Osteocyte (in vitro differentiated cells): ENCODE data around the gene RFX6. TPM values are rescaled to one million over a fixed set of nuclear protein-coding genes. Genes with fewer than 3 reads are reported as not detected.

Source experiments
- DNase-seq: peaks from one replicate; pipeline ENCODE4 v3.0.0; 2021; ENCODE audit warnings: mixed read lengths; ENCODE audit not compliant: unreplicated experiment; ENCODE audit errors: extremely low spot score
- H3K27ac Mint-ChIP-seq: one replicate; pipeline ENCODE4 v1.8.0; 2021; ENCODE audit warnings: mild to moderate bottlenecking, mixed read lengths; ENCODE audit not compliant: unreplicated experiment
- H3K27me3 Mint-ChIP-seq: one replicate; pipeline ENCODE4 v1.8.0; 2021; ENCODE audit warnings: mixed read lengths; ENCODE audit not compliant: unreplicated experiment
- H3K36me3 Mint-ChIP-seq: one replicate; pipeline ENCODE4 v1.8.0; 2021; ENCODE audit warnings: mixed read lengths; ENCODE audit not compliant: unreplicated experiment
- H3K4me1 Mint-ChIP-seq: one replicate; pipeline ENCODE4 v1.8.0; 2021; ENCODE audit warnings: mixed read lengths; ENCODE audit not compliant: unreplicated experiment
- H3K4me3 Mint-ChIP-seq: one replicate; pipeline ENCODE4 v1.8.0; 2021; ENCODE audit warnings: mild to moderate bottlenecking, moderate library complexity, mixed read lengths; ENCODE audit not compliant: unreplicated experiment
- H3K9me3 Mint-ChIP-seq: one replicate; pipeline ENCODE4 v1.8.0; 2021; ENCODE audit warnings: mixed read lengths; ENCODE audit not compliant: unreplicated experiment
- total RNA-seq: library from RNA; stranded (reverse); gene quantifications from 2 replicates; pipeline ENCODE4 v1.2.1, GENCODE V29; 2021
- TF ChIP-seq, protein P1 (sequence below): fragments of 200-600 bp; sonication (generic); IDR thresholded peaks from 2 replicates; pipeline ENCODE4 v1.5.0; 2021; ENCODE audit warnings: antibody characterized with exemption, mild to moderate bottlenecking, moderate library complexity

Gene RFX6
- total RNA-seq, 1 donor from 2014 or later, result not detected

DNA sequence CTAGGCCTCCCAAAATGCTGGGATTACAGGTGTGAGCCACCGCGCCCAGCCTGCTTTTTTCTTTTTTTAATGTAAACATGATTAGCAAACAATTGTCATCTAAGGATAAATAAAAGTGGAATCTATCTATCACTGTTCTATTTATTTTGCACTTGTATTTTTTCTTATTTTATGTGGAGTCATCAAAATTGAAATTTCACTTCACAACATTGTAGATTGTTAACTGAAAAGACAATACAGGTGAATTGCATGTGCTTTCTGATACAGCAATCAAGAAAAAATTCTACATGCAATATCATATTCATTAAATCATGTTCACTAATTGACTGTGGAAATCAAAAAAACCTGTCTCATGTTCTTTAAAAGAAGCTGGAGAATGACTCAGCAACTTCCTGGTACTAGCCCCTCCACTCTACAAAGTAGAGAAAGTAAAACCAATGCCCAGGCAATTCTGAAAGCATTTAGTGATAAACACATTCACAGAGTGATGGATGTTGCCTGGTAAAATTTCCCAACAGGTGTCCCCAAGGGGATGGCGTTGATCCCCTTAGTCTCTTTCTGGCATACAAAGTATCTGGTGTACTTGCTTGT is 10.7 kb upstream of the RFX6 start:
- TF ChIP-seq, protein P1, sequence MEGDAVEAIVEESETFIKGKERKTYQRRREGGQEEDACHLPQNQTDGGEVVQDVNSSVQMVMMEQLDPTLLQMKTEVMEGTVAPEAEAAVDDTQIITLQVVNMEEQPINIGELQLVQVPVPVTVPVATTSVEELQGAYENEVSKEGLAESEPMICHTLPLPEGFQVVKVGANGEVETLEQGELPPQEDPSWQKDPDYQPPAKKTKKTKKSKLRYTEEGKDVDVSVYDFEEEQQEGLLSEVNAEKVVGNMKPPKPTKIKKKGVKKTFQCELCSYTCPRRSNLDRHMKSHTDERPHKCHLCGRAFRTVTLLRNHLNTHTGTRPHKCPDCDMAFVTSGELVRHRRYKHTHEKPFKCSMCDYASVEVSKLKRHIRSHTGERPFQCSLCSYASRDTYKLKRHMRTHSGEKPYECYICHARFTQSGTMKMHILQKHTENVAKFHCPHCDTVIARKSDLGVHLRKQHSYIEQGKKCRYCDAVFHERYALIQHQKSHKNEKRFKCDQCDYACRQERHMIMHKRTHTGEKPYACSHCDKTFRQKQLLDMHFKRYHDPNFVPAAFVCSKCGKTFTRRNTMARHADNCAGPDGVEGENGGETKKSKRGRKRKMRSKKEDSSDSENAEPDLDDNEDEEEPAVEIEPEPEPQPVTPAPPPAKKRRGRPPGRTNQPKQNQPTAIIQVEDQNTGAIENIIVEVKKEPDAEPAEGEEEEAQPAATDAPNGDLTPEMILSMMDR, result no peak
- Mint-ChIP-seq H3K27me3 (peaks cover 2% of the 10 kb centered on the region), H3K36me3 (no peaks in the 10 kb centered on the region), H3K9me3 (no peaks in the 10 kb centered on the region), H3K4me3 (no peak overlapping the region), H3K27ac (no peak overlapping the region), H3K4me1 (no peaks in the 10 kb centered on the region)
- no peak for DNase-seq

DNA sequence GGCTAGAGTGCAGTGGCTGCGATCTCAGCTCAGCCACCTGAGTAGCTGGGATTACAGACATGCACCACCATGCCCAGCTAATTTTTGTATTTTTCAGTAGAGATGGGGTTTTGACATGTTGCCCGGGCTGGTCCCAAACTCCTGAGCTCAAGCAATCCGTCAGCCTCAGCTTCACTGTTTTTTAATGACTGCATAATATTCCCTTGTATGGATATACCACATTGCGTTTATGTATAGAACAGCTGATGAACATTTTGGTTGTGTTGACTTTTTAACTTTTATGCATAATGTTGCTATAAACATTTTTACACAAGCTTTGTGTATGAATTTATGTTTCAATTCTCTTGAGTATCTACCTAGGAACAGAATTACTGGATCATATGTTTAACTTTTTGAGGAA is 4.3 kb upstream of the RFX6 start:
- TF ChIP-seq, protein P1, result no peak
- Mint-ChIP-seq H3K27me3 (peaks cover 40% of the 10 kb centered on the region), H3K36me3 (no peaks in the 10 kb centered on the region), H3K4me1 (peaks cover 11% of the 10 kb centered on the region), H3K4me3 (no peak overlapping the region), H3K27ac (no peak overlapping the region), H3K9me3 (no peaks in the 10 kb centered on the region)
- no peak for DNase-seq

DNA sequence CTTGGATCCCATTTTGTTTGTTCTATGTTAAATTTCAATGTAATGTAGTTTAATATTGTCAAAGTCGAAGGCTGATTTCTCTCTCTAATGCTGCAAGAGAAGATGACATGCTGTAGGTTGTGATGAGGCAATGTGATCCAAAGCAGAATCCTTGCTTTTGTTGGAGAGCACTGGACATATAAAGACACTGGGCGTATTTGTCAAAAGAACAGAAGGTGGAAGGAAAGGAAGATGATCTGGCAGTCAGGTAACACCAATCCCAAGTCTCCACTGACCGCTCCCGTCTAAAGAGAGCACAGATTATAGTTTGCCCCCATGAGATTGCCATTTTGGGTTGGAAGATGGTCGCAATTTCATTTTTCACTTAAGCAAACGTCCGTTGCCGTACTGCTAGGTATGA is 935 bp upstream of the RFX6 start:
- H3K36me3 Mint-ChIP-seq, result no peaks in the 10 kb centered on the region
- no peak overlapping the region for H3K4me3 Mint-ChIP-seq
- DNase-seq, result no peak
- peaks cover 11% of the 10 kb centered on the region for H3K4me1 Mint-ChIP-seq
- H3K9me3 Mint-ChIP-seq, result no peaks in the 10 kb centered on the region
- H3K27me3 Mint-ChIP-seq, result peaks cover 48% of the 10 kb centered on the region
- TF ChIP-seq, protein P1, result no peak
- no peak overlapping the region for H3K27ac Mint-ChIP-seq

DNA sequence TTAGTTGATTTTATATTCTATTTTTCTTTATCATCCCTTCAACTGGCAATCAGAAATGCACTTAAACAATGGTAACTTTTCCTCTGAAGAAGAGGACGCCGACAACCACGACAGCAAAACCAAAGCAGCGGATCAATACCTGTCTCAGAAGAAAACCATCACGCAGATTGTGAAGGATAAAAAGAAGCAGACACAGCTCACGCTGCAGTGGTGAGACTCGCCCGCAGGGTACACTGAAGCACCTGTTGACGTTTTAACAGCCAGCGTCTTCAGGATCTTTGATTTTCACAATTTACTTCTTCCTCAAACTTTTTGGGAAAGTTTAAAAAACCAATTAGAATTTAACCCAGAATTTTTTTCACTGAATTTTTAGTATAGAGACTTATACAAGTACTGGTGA is 701 bp downstream of the RFX6 start:
- peaks cover 11% of the 10 kb centered on the region for H3K4me1 Mint-ChIP-seq
- no peaks in the 10 kb centered on the region for H3K9me3 Mint-ChIP-seq
- peaks cover 49% of the 10 kb centered on the region for H3K27me3 Mint-ChIP-seq
- H3K27ac Mint-ChIP-seq, result no peak overlapping the region
- TF ChIP-seq, protein P1, result no peak
- no peak overlapping the region for H3K4me3 Mint-ChIP-seq
- H3K36me3 Mint-ChIP-seq, result no peaks in the 10 kb centered on the region
- no peak for DNase-seq

DNA sequence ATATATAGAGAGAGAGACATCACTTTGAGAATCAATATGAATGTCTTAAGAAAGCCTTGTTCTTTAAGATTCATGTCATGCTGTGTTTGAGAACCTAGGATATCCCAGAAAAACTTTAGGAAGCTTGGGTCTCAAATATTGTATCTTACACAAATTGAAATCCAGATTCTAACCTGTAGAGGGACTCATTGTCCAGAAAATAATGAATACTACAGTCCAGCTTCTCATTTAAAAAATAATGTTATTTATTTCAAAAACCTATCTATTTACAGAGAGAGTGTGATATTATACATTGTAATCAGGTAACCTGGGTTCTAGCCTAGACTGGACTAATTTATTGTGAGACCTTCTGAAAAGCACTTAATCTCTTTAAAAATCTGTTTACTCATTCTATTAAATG is 4.2 kb downstream of the RFX6 start:
- DNase-seq, result no peak
- Mint-ChIP-seq H3K9me3 (no peaks in the 10 kb centered on the region), H3K27ac (no peak overlapping the region), H3K27me3 (peaks cover 34% of the 10 kb centered on the region), H3K4me1 (peaks cover 8% of the 10 kb centered on the region), H3K4me3 (no peak overlapping the region), H3K36me3 (no peaks in the 10 kb centered on the region)
- TF ChIP-seq, protein P1, result no peak
